SK-N-SH treated with all-trans-retinoic acid at 6 μM for 48 hours (cell line): ENCODE results near the gene MS4A13.

Experiments used
- ATAC-seq: fragments of 200-7000 bp; cut with Tn5 transposase; 3 replicates; pipeline ENCODE4 v1.9.1; 2020; ENCODE audit warnings: mild to moderate bottlenecking, moderate library complexity
- ARNTL ChIP-seq: fragments of 450-650 bp; formaldehyde crosslinking; IDR thresholded peaks from 2 replicates; pipeline ENCODE4 v1.5.0; 2020; ENCODE audit warnings: low read depth, mild to moderate bottlenecking, moderate library complexity, borderline replicate concordance
- BACH2 ChIP-seq: fragments of 250-450 bp; sonication (Bioruptor Pico); IDR thresholded peaks from 2 replicates; pipeline ENCODE4 v1.9.0; 2021; ENCODE audit warnings: mild to moderate bottlenecking, borderline replicate concordance
- CSDC2 ChIP-seq: fragments of 250-450 bp; sonication (Bioruptor Pico); IDR thresholded peaks from 2 replicates; pipeline ENCODE4 v1.5.0; 2020; ENCODE audit warnings: mild to moderate bottlenecking, moderate library complexity
- ESRRG ChIP-seq: fragments of 250-450 bp; sonication (Bioruptor Pico); IDR thresholded peaks from 2 replicates; pipeline ENCODE4 v1.6.1; 2021; ENCODE audit warnings: mild to moderate bottlenecking
- GLIS3 ChIP-seq: fragments of 250-450 bp; sonication (Bioruptor Pico); IDR thresholded peaks from 2 replicates; pipeline ENCODE4 v1.5.0; 2020; ENCODE audit warnings: mild to moderate bottlenecking, moderate library complexity
- ISL1 ChIP-seq: fragments of 250-450 bp; sonication (Bioruptor Pico); IDR thresholded peaks from 2 replicates; pipeline ENCODE4 v2.1.2; 2022; ENCODE audit warnings: mild to moderate bottlenecking, moderate library complexity
- OSR1 ChIP-seq: fragments of 250-450 bp; sonication (Bioruptor Pico); IDR thresholded peaks from 2 replicates; pipeline ENCODE4 v1.8.0; 2022; ENCODE audit warnings: moderate library complexity, mild to moderate bottlenecking, inconsistent platforms
- PPARA ChIP-seq: fragments of 250-450 bp; sonication (Bioruptor Pico); IDR thresholded peaks from 2 replicates; pipeline ENCODE4 v1.5.0; 2020; ENCODE audit warnings: mild to moderate bottlenecking, borderline replicate concordance
- RARB ChIP-seq: fragments of 250-450 bp; sonication (Bioruptor Pico); IDR thresholded peaks from 2 replicates; pipeline ENCODE4 v1.8.0; 2021; ENCODE audit warnings: mild to moderate bottlenecking, moderate library complexity
- TCF4 ChIP-seq: fragments of 250-450 bp; sonication (Bioruptor Pico); IDR thresholded peaks from 2 replicates; pipeline ENCODE4 v1.8.0; 2021; ENCODE audit warnings: mild to moderate bottlenecking, moderate library complexity, borderline replicate concordance
- TOX ChIP-seq: fragments of 250-450 bp; sonication (Bioruptor Pico); IDR thresholded peaks from 2 replicates; pipeline ENCODE4 v1.8.0; 2021; ENCODE audit warnings: mild to moderate bottlenecking, moderate library complexity, borderline replicate concordance
- ZC3H10 ChIP-seq: fragments of 250-450 bp; sonication (Bioruptor Pico); IDR thresholded peaks from 2 replicates; pipeline ENCODE4 v1.5.1; 2021; ENCODE audit warnings: mild to moderate bottlenecking, moderate library complexity
- ZFP3 ChIP-seq: fragments of 250-450 bp; sonication (Bioruptor Pico); IDR thresholded peaks from 2 replicates; pipeline ENCODE4 v1.5.0; 2020; ENCODE audit warnings: mild to moderate bottlenecking, moderate library complexity
- ZFP30 ChIP-seq: fragments of 450-650 bp; formaldehyde crosslinking; IDR thresholded peaks from 2 replicates; pipeline ENCODE4 v1.5.0; 2022; ENCODE audit warnings: mild to moderate bottlenecking, moderate library complexity
- ZNF565 ChIP-seq: fragments of 450-650 bp; formaldehyde crosslinking; conservative IDR thresholded peaks from 2 replicates; pipeline ENCODE4 v1.5.0; 2020; ENCODE audit warnings: low read depth, mild to moderate bottlenecking, moderate library complexity
- ZNF70 ChIP-seq: fragments of 450-650 bp; formaldehyde crosslinking; IDR thresholded peaks from 2 replicates; pipeline ENCODE4 v1.5.0; 2020; ENCODE audit warnings: mild to moderate bottlenecking, moderate library complexity
- ZNF8 ChIP-seq: fragments of 450-650 bp; formaldehyde crosslinking; IDR thresholded peaks from 2 replicates; pipeline ENCODE4 v1.5.0; 2020; ENCODE audit warnings: mild to moderate bottlenecking, moderate library complexity
- TF ChIP-seq, protein P1 (sequence below): fragments of 250-450 bp; sonication (Bioruptor Pico); IDR thresholded peaks from 2 replicates; pipeline ENCODE4 v1.8.0; 2021; ENCODE audit warnings: low read depth, mild to moderate bottlenecking, moderate library complexity, borderline replicate concordance
- TF ChIP-seq, protein P2 (sequence below): fragments of 250-450 bp; sonication (Bioruptor Pico); IDR thresholded peaks from 2 replicates; pipeline ENCODE4 v1.5.1; 2020; ENCODE audit warnings: low read depth, mild to moderate bottlenecking, moderate library complexity
- TF ChIP-seq, protein P3 (sequence below): fragments of 250-450 bp; sonication (Bioruptor Pico); IDR thresholded peaks from 2 replicates; pipeline ENCODE4 v1.8.0; 2020; ENCODE audit warnings: mild to moderate bottlenecking, moderate library complexity, borderline replicate concordance
- TF ChIP-seq, protein P4 (sequence below): fragments of 250-450 bp; sonication (Bioruptor Pico); IDR thresholded peaks from 2 replicates; pipeline ENCODE4 v1.5.0; 2020; ENCODE audit warnings: mild to moderate bottlenecking, moderate library complexity
- TF ChIP-seq, protein P5 (sequence below): fragments of 250-450 bp; sonication (Bioruptor Pico); IDR thresholded peaks from 2 replicates; pipeline ENCODE4 v1.5.1; 2021; ENCODE audit warnings: mild to moderate bottlenecking, moderate library complexity

MS4A13 gene

DNA sequence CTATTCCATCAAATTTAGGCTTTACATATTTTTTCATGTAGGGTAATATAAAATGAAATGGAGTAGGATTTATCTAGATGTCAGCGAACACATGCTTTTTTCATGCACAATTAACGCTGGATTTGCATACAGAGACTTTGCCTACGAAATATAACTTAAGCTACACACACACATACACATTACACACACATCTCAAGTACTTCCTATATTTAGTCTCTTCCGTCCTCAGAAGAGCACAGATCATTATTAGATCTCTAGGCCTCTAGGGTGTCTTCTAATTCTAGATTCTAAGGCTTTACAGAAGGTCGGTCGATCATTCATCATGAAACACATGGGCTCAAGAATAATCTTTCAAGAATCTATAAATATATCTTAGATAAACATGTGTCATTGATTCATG lies 3.8 kb upstream of the MS4A13 start:
- no peak for ATAC-seq
- TF ChIP-seq ZNF70 (no peak), BACH2 (CRISPR knock-in tag) (no peak)
- TF ChIP-seq, all 23 proteins: peak for 0

DNA sequence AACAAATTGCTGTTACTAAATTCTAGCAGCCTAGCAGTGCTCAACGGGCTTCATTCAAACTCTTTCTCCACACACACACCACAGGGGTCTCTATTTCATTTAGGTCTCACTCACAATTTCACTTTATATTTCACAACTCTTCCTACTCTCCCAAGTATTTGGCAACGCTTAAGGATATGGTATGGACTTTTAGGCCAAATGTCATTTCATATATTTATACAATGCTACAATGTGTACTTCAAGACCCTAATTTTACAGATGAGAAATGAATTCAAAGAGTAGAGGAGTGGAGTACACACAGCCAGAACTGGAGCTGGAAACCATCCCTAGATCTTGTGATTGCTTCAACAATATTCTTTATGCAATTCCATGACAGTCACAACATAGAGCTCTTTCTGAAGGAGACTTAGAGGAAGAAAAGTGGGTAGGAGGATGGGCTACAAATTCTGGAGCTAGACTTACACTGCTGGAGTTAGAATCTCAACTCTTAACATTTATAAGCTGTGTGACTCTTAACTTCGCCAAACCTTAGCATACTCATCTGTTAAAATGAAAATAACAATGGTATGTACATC lies 2.5 kb upstream of the MS4A13 start:
- no peak for ATAC-seq
- TF ChIP-seq, protein P1, sequence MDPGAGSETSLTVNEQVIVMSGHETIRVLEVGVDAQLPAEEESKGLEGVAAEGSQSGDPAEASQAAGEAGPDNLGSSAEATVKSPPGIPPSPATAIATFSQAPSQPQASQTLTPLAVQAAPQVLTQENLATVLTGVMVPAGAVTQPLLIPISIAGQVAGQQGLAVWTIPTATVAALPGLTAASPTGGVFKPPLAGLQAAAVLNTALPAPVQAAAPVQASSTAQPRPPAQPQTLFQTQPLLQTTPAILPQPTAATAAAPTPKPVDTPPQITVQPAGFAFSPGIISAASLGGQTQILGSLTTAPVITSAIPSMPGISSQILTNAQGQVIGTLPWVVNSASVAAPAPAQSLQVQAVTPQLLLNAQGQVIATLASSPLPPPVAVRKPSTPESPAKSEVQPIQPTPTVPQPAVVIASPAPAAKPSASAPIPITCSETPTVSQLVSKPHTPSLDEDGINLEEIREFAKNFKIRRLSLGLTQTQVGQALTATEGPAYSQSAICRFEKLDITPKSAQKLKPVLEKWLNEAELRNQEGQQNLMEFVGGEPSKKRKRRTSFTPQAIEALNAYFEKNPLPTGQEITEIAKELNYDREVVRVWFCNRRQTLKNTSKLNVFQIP (CRISPR knock-in tag), result no peak
- no peak for TF ChIP-seq PPARA (CRISPR knock-in tag)
- TF ChIP-seq TCF4, result no peak
- no peak for TF ChIP-seq ZNF8 (CRISPR knock-in tag)
- no peak for TF ChIP-seq ZFP30
- TF ChIP-seq, protein P2, sequence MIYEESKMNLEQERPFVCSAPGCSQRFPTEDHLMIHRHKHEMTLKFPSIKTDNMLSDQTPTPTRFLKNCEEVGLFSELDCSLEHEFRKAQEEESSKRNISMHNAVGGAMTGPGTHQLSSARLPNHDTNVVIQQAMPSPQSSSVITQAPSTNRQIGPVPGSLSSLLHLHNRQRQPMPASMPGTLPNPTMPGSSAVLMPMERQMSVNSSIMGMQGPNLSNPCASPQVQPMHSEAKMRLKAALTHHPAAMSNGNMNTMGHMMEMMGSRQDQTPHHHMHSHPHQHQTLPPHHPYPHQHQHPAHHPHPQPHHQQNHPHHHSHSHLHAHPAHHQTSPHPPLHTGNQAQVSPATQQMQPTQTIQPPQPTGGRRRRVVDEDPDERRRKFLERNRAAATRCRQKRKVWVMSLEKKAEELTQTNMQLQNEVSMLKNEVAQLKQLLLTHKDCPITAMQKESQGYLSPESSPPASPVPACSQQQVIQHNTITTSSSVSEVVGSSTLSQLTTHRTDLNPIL (CRISPR knock-in tag), result no peak
- TF ChIP-seq ESRRG (CRISPR knock-in tag), result no peak
- TF ChIP-seq ZNF565 (CRISPR knock-in tag), result no peak
- TF ChIP-seq RARB (CRISPR knock-in tag), result no peak
- TF ChIP-seq GLIS3 (CRISPR knock-in tag), result no peak
- TF ChIP-seq, protein P3, sequence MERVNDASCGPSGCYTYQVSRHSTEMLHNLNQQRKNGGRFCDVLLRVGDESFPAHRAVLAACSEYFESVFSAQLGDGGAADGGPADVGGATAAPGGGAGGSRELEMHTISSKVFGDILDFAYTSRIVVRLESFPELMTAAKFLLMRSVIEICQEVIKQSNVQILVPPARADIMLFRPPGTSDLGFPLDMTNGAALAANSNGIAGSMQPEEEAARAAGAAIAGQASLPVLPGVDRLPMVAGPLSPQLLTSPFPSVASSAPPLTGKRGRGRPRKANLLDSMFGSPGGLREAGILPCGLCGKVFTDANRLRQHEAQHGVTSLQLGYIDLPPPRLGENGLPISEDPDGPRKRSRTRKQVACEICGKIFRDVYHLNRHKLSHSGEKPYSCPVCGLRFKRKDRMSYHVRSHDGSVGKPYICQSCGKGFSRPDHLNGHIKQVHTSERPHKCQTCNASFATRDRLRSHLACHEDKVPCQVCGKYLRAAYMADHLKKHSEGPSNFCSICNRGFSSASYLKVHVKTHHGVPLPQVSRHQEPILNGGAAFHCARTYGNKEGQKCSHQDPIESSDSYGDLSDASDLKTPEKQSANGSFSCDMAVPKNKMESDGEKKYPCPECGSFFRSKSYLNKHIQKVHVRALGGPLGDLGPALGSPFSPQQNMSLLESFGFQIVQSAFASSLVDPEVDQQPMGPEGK (CRISPR knock-in tag), result no peak
- no peak for TF ChIP-seq ZNF70
- TF ChIP-seq OSR1 (CRISPR knock-in tag), result no peak
- TF ChIP-seq ZFP3 (CRISPR knock-in tag), result no peak
- TF ChIP-seq BACH2 (CRISPR knock-in tag), result no peak
- TF ChIP-seq ZC3H10 (CRISPR knock-in tag), result no peak
- no peak for TF ChIP-seq TOX
- no peak for TF ChIP-seq ISL1 (CRISPR knock-in tag)
- TF ChIP-seq ARNTL, result no peak
- TF ChIP-seq, protein P4, sequence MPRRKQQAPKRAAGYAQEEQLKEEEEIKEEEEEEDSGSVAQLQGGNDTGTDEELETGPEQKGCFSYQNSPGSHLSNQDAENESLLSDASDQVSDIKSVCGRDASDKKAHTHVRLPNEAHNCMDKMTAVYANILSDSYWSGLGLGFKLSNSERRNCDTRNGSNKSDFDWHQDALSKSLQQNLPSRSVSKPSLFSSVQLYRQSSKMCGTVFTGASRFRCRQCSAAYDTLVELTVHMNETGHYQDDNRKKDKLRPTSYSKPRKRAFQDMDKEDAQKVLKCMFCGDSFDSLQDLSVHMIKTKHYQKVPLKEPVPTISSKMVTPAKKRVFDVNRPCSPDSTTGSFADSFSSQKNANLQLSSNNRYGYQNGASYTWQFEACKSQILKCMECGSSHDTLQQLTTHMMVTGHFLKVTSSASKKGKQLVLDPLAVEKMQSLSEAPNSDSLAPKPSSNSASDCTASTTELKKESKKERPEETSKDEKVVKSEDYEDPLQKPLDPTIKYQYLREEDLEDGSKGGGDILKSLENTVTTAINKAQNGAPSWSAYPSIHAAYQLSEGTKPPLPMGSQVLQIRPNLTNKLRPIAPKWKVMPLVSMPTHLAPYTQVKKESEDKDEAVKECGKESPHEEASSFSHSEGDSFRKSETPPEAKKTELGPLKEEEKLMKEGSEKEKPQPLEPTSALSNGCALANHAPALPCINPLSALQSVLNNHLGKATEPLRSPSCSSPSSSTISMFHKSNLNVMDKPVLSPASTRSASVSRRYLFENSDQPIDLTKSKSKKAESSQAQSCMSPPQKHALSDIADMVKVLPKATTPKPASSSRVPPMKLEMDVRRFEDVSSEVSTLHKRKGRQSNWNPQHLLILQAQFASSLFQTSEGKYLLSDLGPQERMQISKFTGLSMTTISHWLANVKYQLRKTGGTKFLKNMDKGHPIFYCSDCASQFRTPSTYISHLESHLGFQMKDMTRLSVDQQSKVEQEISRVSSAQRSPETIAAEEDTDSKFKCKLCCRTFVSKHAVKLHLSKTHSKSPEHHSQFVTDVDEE (CRISPR knock-in tag), result no peak

DNA sequence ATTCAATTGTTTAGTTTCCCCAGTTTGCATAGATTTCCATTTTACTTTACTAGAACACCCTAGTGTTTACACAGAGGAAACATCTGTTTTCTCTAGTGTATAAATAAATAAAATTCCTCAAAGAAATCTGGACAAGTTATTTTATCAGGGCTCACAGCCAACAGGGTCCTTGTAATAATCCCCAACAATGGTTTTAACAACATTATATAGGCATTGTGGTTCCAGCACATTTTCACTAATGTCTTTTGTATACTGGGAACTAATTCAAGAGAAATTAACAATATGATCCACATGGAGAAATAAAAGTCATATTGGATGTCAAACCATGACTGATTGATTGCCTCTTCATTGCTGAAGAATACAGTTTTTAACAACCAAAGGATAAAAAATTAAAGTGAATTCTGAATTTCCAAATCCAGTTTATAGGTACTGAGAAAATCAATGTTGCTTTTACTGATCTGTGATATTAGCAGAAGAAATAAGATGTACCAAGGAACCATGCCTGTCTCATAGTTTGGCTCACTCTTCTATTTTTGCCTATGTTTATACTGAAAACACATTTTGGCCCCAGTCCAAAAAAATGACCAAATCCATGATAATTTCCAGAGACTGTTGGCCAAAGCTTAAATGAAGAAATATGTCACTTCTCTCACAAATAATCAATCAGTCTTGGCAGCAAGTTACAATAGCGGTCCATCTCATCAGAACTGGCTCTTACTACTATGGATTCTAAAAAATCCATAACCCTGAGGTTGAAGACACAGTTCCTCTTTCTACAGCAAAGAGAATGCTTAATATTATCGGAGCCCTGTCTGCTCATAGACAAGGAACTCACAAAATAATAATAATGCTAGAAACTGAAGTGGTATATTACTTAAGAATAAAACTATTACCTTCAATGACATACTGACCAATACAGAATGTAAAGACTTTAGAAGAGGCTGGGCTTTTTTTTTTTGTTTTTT lies 1.4 kb upstream of the MS4A13 start:
- ATAC-seq, result no peak
- TF ChIP-seq BACH2 (CRISPR knock-in tag), result no peak
- no peak for TF ChIP-seq OSR1 (CRISPR knock-in tag)
- TF ChIP-seq RARB (CRISPR knock-in tag), result no peak
- no peak for TF ChIP-seq ZFP30
- TF ChIP-seq, protein P2 (CRISPR knock-in tag), result no peak
- TF ChIP-seq ZC3H10 (CRISPR knock-in tag), result no peak
- TF ChIP-seq GLIS3 (CRISPR knock-in tag), result no peak
- TF ChIP-seq ISL1 (CRISPR knock-in tag), result no peak
- TF ChIP-seq ARNTL, result no peak
- no peak for TF ChIP-seq ZFP3 (CRISPR knock-in tag)
- no peak for TF ChIP-seq PPARA (CRISPR knock-in tag)
- TF ChIP-seq, protein P5, sequence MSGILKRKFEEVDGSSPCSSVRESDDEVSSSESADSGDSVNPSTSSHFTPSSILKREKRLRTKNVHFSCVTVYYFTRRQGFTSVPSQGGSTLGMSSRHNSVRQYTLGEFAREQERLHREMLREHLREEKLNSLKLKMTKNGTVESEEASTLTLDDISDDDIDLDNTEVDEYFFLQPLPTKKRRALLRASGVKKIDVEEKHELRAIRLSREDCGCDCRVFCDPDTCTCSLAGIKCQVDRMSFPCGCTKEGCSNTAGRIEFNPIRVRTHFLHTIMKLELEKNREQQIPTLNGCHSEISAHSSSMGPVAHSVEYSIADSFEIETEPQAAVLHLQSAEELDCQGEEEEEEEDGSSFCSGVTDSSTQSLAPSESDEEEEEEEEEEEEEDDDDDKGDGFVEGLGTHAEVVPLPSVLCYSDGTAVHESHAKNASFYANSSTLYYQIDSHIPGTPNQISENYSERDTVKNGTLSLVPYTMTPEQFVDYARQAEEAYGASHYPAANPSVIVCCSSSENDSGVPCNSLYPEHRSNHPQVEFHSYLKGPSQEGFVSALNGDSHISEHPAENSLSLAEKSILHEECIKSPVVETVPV (CRISPR knock-in tag), result no peak
- TF ChIP-seq ZNF8 (CRISPR knock-in tag), result no peak
- TF ChIP-seq, protein P3 (CRISPR knock-in tag), result no peak
- TF ChIP-seq CSDC2, result no peak
- TF ChIP-seq TCF4, result no peak
